PFSK-1 (cell line): ENCODE data around the gene CEBPZOS.

Experiments used
- FOXP2 ChIP-seq: optimal IDR thresholded peaks from 2 replicates; pipeline ENCODE3; 2011; ENCODE audit warnings: borderline replicate concordance, control low read depth, inconsistent platforms; ENCODE audit not compliant: insufficient read depth; ENCODE audit errors: extremely low read length, extremely low read depth
- POLR2AphosphoS5 ChIP-seq: IDR thresholded peaks from 2 replicates; pipeline ENCODE4 v1.6.1; 2012; ENCODE audit warnings: low read depth, mild to moderate bottlenecking, control low read depth, low read length, moderate library complexity
- REST ChIP-seq, 2 experiments: IDR thresholded peaks; 2 replicates each; pipeline versions ENCODE4 v1.6.1 to v1.8.0; 2011 to 2012; ENCODE audit warnings: low read depth in 2 of 2, low read length in 2 of 2, control low read depth in 1 of 2, inconsistent platforms in 1 of 2, mild to moderate bottlenecking in 1 of 2, moderate library complexity in 1 of 2; ENCODE audit not compliant: insufficient read depth in 1 of 2
- SIN3A ChIP-seq: IDR thresholded peaks from 2 replicates; pipeline ENCODE4 v1.6.1; 2012; ENCODE audit warnings: mild to moderate bottlenecking, low read length, moderate library complexity, borderline replicate concordance; ENCODE audit not compliant: insufficient read depth
- TAF1 ChIP-seq: IDR thresholded peaks from 2 replicates; pipeline ENCODE4 v1.6.1; 2012; ENCODE audit warnings: low read length, control low read depth, borderline replicate concordance; ENCODE audit not compliant: insufficient read depth

Gene CEBPZOS

GRCh38 chr2:37156071-37156856, 40.0 kb upstream of the CEBPZOS start:
- no peak for TF ChIP-seq POLR2AphosphoS5
- TF ChIP-seq FOXP2, result no peak

GRCh38 chr2:37156857-37157714, 39.2 kb upstream of the CEBPZOS start, which contains the start of gene EIF2AK2:
Gene EIF2AK2 (minus strand): TSS chr2:37156980. CDS start chr2:37147806, 9,174 bp downstream.
- TF ChIP-seq POLR2AphosphoS5 (peak; percentile 57; the same call in 1 of the 2 replicates), FOXP2 (no peak), REST (IDR thresholded peaks at IDR 0.05; ENCODE audit: insufficient read depth in 1 of 2, low read depth in 2 of 2, low read length in 2 of 2) (no peak), SIN3A (no peak), TAF1 (peak; percentile 36; the same call in 1 of the 2 replicates)

GRCh38 chr2:37164757-37165156, 31.5 kb upstream of the CEBPZOS start:
- TF ChIP-seq REST (IDR thresholded peaks at IDR 0.05; ENCODE audit: insufficient read depth in 1 of 2, low read depth in 2 of 2, low read length in 2 of 2) (no peak), TAF1 (no peak), POLR2AphosphoS5 (no peak), FOXP2 (no peak), SIN3A (no peak)

GRCh38 chr2:37167636-37168180, 28.6 kb upstream of the CEBPZOS start:
- TF ChIP-seq SIN3A, result no peak
- no peak for TF ChIP-seq FOXP2
- TF ChIP-seq REST (IDR thresholded peaks at IDR 0.05; ENCODE audit: insufficient read depth in 1 of 2, low read depth in 2 of 2, low read length in 2 of 2), result no peak
- TF ChIP-seq POLR2AphosphoS5, result no peak
- TF ChIP-seq TAF1, result no peak
